WTC11 (cell line): Measurements from ENCODE around the gene ICAM3. TPM values are rescaled to one million over a fixed set of nuclear protein-coding genes. Genes with fewer than 3 reads are reported as not detected.

ENCODE experiments used
- ATF6 ChIP-seq: sonication (generic); formaldehyde crosslinking; IDR thresholded peaks from 2 replicates; pipeline ENCODE4 v1.8.1; 2023; ENCODE audit warnings: mild to moderate bottlenecking, missing genetic modification reagents
- EMX1 ChIP-seq: fragments of 250-450 bp; sonication (Bioruptor Pico); IDR thresholded peaks from 2 replicates; pipeline ENCODE4 v1.8.0; 2021; ENCODE audit warnings: mild to moderate bottlenecking
- ERG ChIP-seq: fragments of 250-450 bp; sonication (Bioruptor Pico); IDR thresholded peaks from 2 replicates; pipeline ENCODE4 v1.8.0; 2021; ENCODE audit warnings: mild to moderate bottlenecking
- FOXK1 ChIP-seq: sonication (generic); formaldehyde crosslinking; IDR thresholded peaks from 2 replicates; pipeline ENCODE4 v1.8.0; 2022; ENCODE audit warnings: mild to moderate bottlenecking, moderate library complexity, missing genetic modification reagents
- MLX ChIP-seq: sonication (generic); formaldehyde crosslinking; IDR thresholded peaks from 2 replicates; pipeline ENCODE4 v1.8.1; 2023; ENCODE audit warnings: mild to moderate bottlenecking, missing genetic modification reagents, moderate library complexity
- MXD4 ChIP-seq: fragments of 250-450 bp; sonication (Bioruptor Pico); IDR thresholded peaks from 2 replicates; pipeline ENCODE4 v1.8.0; 2021; ENCODE audit warnings: mild to moderate bottlenecking, moderate library complexity, borderline replicate concordance
- MYBL2 ChIP-seq: sonication (generic); formaldehyde crosslinking; IDR thresholded peaks from 2 replicates; pipeline ENCODE4 v1.8.1; 2023; ENCODE audit warnings: mild to moderate bottlenecking, moderate library complexity, missing genetic modification reagents
- PRDM15 ChIP-seq: sonication (generic); formaldehyde crosslinking; IDR thresholded peaks from 2 replicates; pipeline ENCODE4 v1.8.0; 2022; ENCODE audit warnings: missing genetic modification reagents
- RORB ChIP-seq: fragments of 250-450 bp; sonication (Bioruptor Pico); IDR thresholded peaks from 2 replicates; pipeline ENCODE4 v1.9.0; 2021; ENCODE audit warnings: mild to moderate bottlenecking
- SMAD3 ChIP-seq: sonication (generic); formaldehyde crosslinking; IDR thresholded peaks from 2 replicates; pipeline ENCODE4 v1.8.0; 2022; ENCODE audit warnings: missing genetic modification reagents, mild to moderate bottlenecking, borderline replicate concordance
- ZNF138 ChIP-seq: sonication (generic); formaldehyde crosslinking; conservative IDR thresholded peaks from 2 replicates; pipeline ENCODE4 v1.8.1; 2022; ENCODE audit warnings: mild to moderate bottlenecking, moderate library complexity, missing genetic modification reagents
- ZNF423 ChIP-seq: fragments of 250-450 bp; sonication (Bioruptor Pico); IDR thresholded peaks from 2 replicates; pipeline ENCODE4 v2.1.2; 2022; ENCODE audit warnings: mild to moderate bottlenecking, moderate library complexity
- ZNF512 ChIP-seq: sonication (generic); formaldehyde crosslinking; IDR thresholded peaks from 2 replicates; pipeline ENCODE4 v1.8.1; 2022; ENCODE audit warnings: missing genetic modification reagents, borderline replicate concordance
- ZNF532 ChIP-seq: fragments of 250-450 bp; sonication (Bioruptor Pico); IDR thresholded peaks from 2 replicates; pipeline ENCODE4 v1.9.0; 2021; ENCODE audit warnings: mild to moderate bottlenecking, borderline replicate concordance
- total RNA-seq: library from RNA; stranded (reverse); gene quantifications from 3 replicates; pipeline ENCODE4 v1.2.3, GENCODE V29; 2021
- TF ChIP-seq, protein P1 (sequence below): fragments of 250-450 bp; sonication (Bioruptor Pico); IDR thresholded peaks from 2 replicates; pipeline ENCODE4 v1.9.0; 2021; ENCODE audit warnings: moderate library complexity, mild to moderate bottlenecking, inconsistent platforms, borderline replicate concordance
- TF ChIP-seq, protein P2 (sequence below): sonication (generic); formaldehyde crosslinking; IDR thresholded peaks from 2 replicates; pipeline ENCODE4 v1.8.1; 2023; ENCODE audit warnings: mild to moderate bottlenecking, missing genetic modification reagents
- TF ChIP-seq, protein P3 (sequence below): sonication (generic); formaldehyde crosslinking; IDR thresholded peaks from 2 replicates; pipeline ENCODE4 v1.8.0; 2022; ENCODE audit warnings: mild to moderate bottlenecking, missing genetic modification reagents

ICAM3 gene
- total RNA-seq, 1 experiment from 2014 or later: 18.7 TPM

DNA sequence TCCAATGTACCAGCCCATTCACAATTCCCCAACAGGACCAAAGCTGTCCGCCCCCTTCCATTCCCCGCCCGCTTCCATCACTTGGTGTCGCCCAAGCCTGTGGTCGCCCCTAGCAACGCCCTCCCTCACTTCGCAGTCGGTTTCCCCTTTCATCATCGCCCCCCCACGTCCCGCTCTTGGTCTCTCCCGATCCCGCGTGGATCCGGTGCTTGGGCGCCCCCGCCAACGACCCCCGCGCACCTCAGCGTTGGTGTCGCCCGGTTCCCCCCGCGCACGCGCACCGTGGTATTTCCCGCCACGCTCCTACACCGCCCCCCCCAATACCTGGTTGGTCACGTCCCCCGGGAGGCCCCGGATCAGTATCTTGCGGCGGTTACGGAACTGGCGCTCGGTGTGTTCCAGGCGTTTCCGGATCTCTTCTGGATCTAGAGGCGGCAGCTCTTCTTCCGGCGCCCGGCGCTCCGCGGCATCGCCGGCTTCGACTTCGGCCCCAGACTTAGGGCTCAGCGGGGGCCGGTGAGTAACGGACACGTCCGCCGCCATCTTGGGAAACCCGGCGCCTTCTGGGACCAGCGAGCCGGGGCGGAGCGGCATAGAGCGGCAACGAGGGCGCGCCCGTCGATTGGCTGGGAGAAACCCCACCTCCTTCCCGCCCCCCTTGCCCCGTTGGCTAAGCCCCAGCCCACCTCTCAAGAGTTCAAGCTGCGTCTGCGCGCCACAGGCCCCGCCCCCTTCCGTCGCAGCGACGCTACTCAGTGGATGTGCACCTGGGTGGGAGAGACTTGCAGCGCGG, 6.3 kb downstream of the ICAM3 start, which contains the start of gene RAVER1 (continued):
- TF ChIP-seq ZNF532 (CRISPR knock-in tag) (no peak), MLX (no peak), ZNF512 (CRISPR knock-in tag) (no peak), ZNF423 (no peak), ATF6 (CRISPR knock-in tag) (no peak), SMAD3 (CRISPR knock-in tag) (no peak), ERG (CRISPR knock-in tag) (no peak), MXD4 (CRISPR knock-in tag) (no peak), PRDM15 (CRISPR knock-in tag) (no peak; the same call in 1 of the 2 replicates), ZNF138 (CRISPR knock-in tag) (no peak), MYBL2 (CRISPR knock-in tag) (0 out of 2 replicates have a peak, but pooled peaks have one; percentile 35), EMX1 (CRISPR knock-in tag) (no peak), FOXK1 (peak; percentile 40; the same call in 1 of the 2 replicates), RORB (CRISPR knock-in tag) (no peak)
- TF ChIP-seq, protein P1, sequence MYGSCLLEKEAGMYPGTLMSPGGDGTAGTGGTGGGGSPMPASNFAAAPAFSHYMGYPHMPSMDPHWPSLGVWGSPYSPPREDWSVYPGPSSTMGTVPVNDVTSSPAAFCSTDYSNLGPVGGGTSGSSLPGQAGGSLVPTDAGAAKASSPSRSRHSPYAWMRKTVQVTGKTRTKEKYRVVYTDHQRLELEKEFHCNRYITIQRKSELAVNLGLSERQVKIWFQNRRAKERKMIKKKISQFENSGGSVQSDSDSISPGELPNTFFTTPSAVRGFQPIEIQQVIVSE (CRISPR knock-in tag): no peak
- TF ChIP-seq, protein P2, sequence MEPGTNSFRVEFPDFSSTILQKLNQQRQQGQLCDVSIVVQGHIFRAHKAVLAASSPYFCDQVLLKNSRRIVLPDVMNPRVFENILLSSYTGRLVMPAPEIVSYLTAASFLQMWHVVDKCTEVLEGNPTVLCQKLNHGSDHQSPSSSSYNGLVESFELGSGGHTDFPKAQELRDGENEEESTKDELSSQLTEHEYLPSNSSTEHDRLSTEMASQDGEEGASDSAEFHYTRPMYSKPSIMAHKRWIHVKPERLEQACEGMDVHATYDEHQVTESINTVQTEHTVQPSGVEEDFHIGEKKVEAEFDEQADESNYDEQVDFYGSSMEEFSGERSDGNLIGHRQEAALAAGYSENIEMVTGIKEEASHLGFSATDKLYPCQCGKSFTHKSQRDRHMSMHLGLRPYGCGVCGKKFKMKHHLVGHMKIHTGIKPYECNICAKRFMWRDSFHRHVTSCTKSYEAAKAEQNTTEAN: no peak
- TF ChIP-seq, protein P3, sequence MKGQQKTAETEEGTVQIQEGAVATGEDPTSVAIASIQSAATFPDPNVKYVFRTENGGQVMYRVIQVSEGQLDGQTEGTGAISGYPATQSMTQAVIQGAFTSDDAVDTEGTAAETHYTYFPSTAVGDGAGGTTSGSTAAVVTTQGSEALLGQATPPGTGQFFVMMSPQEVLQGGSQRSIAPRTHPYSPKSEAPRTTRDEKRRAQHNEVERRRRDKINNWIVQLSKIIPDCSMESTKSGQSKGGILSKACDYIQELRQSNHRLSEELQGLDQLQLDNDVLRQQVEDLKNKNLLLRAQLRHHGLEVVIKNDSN (CRISPR knock-in tag): 0 out of 2 replicates have a peak, but pooled peaks have one; percentile 42
